HUES64 (cell line): ENCODE results near the gene CHST11.

Experiments used
- H3K27ac ChIP-seq: 2 replicates; pipeline ENCODE4 v1.7.0; 2013; ENCODE audit warnings: low read depth, low read length, inconsistent platforms
- H3K27me3 ChIP-seq: 2 replicates; pipeline ENCODE4 v1.6.1; 2013; ENCODE audit warnings: mild to moderate bottlenecking, low read length; ENCODE audit not compliant: insufficient read depth
- H3K36me3 ChIP-seq: 2 replicates; pipeline ENCODE4 v1.6.1; 2013; ENCODE audit warnings: mild to moderate bottlenecking, low read length; ENCODE audit not compliant: insufficient read depth
- H3K4me1 ChIP-seq: 2 replicates; pipeline ENCODE4 v1.6.1; 2013; ENCODE audit warnings: mild to moderate bottlenecking, low read length, moderate library complexity; ENCODE audit not compliant: insufficient read depth
- H3K4me3 ChIP-seq: 2 replicates; pipeline ENCODE4 v1.5.1; 2013; ENCODE audit warnings: mild to moderate bottlenecking, low read length, moderate library complexity
- H3K9ac ChIP-seq: 2 replicates; pipeline ENCODE4 v1.6.1; 2013; ENCODE audit warnings: mild to moderate bottlenecking, low read depth, low read length
- H3K9me3 ChIP-seq: 2 replicates; pipeline ENCODE4 v1.6.1; 2013; ENCODE audit warnings: low read depth, low read length; ENCODE audit not compliant: insufficient read depth
- WGBS: fragments of 150-250, 120-280 bp; methylation state at CpG from one replicate; pipeline ENCODE4 v1.1.7; 2013; ENCODE audit warnings: missing lambda C conversion rate; 5-methylcytosine and 5-hydroxymethylcytosine counted together

CHST11 gene

GRCh38 chr12:104676636-104677035 is 219.9 kb downstream of the CHST11 start:
- Histone ChIP-seq H3K36me3 (no peaks in the 10 kb centered on the region), H3K4me3 (no peak overlapping the region), H3K27ac (no peak overlapping the region), H3K4me1 (peaks cover 11% of the 10 kb centered on the region), H3K27me3 (no peaks in the 10 kb centered on the region), H3K9ac (no peak overlapping the region), H3K9me3 (no peaks in the 10 kb centered on the region)
- WGBS, result 85% methylated on average over 8 of the region's 8 CpGs

- Histone ChIP-seq H3K4me1 (peaks cover 6% of the 10 kb centered on the region), H3K9me3 (no peaks in the 10 kb centered on the region), H3K36me3 (no peaks in the 10 kb centered on the region), H3K9ac (no peak overlapping the region), H3K4me3 (no peak overlapping the region), H3K27ac (no peak overlapping the region), H3K27me3 (no peaks in the 10 kb centered on the region)
- WGBS, result 94% methylated on average over 5 of the region's 5 CpGs
Observed at GRCh38 chr12:104677441-104678089, 220.8 kb downstream of the CHST11 start.

- no peaks in the 10 kb centered on the region for H3K9me3 ChIP-seq
- no peak overlapping the region for H3K27ac ChIP-seq
- 81% methylated on average over 3 of the region's 3 CpGs for WGBS
- peaks cover 6% of the 10 kb centered on the region; the same call in 1 of the 2 replicates for H3K4me1 ChIP-seq
- no peak overlapping the region for H3K4me3 ChIP-seq
- no peaks in the 10 kb centered on the region for H3K36me3 ChIP-seq
- H3K27me3 ChIP-seq, result no peaks in the 10 kb centered on the region
- no peak overlapping the region for H3K9ac ChIP-seq
Observed at GRCh38 chr12:104680070-104680469, 223.3 kb downstream of the CHST11 start.

GRCh38 chr12:104680491-104680890 is 223.7 kb downstream of the CHST11 start:
- H3K27me3 ChIP-seq, result no peaks in the 10 kb centered on the region
- peaks cover 6% of the 10 kb centered on the region; the same call in 1 of the 2 replicates for H3K4me1 ChIP-seq
- no peak overlapping the region for H3K9ac ChIP-seq

GRCh38 chr12:104681012-104681690 is 224.4 kb downstream of the CHST11 start:
- 92% methylated on average over 1 of the region's 3 CpGs for WGBS
- H3K4me1 ChIP-seq, result peaks cover 6% of the 10 kb centered on the region; the same call in 1 of the 2 replicates
- no peak overlapping the region for H3K4me3 ChIP-seq
- H3K27me3 ChIP-seq, result no peaks in the 10 kb centered on the region
- no peak overlapping the region for H3K27ac ChIP-seq
- H3K36me3 ChIP-seq, result no peaks in the 10 kb centered on the region
- H3K9me3 ChIP-seq, result no peaks in the 10 kb centered on the region
- H3K9ac ChIP-seq, result no peak overlapping the region

More at GRCh38 chr12:104680491-104680890, 223.7 kb downstream of the CHST11 start:
- Histone ChIP-seq H3K4me3 (no peak overlapping the region), H3K9me3 (no peaks in the 10 kb centered on the region), H3K27ac (no peak overlapping the region), H3K36me3 (no peaks in the 10 kb centered on the region)
- WGBS, result 90% methylated on average over 5 of the region's 5 CpGs

- Histone ChIP-seq H3K36me3 (no peaks in the 10 kb centered on the region), H3K27me3 (no peaks in the 10 kb centered on the region), H3K4me1 (peaks cover 6% of the 10 kb centered on the region; the same call in 1 of the 2 replicates), H3K4me3 (no peak overlapping the region), H3K27ac (no peak overlapping the region), H3K9ac (no peak overlapping the region), H3K9me3 (no peaks in the 10 kb centered on the region)
- WGBS, result 91% methylated on average over 7 of the region's 7 CpGs
Observed at GRCh38 chr12:104682790-104683279, 226.1 kb downstream of the CHST11 start.

- WGBS, result 87% methylated on average over 5 of the region's 5 CpGs
- H3K27me3 ChIP-seq, result no peaks in the 10 kb centered on the region
- H3K36me3 ChIP-seq, result no peaks in the 10 kb centered on the region
- no peaks in the 10 kb centered on the region for H3K9me3 ChIP-seq
- peaks cover 6% of the 10 kb centered on the region; the same call in 1 of the 2 replicates for H3K4me1 ChIP-seq
- no peak overlapping the region for H3K27ac ChIP-seq
- H3K4me3 ChIP-seq, result no peak overlapping the region
- H3K9ac ChIP-seq, result no peak overlapping the region
Observed at GRCh38 chr12:104683831-104684503, 227.2 kb downstream of the CHST11 start.

- no peaks in the 10 kb centered on the region for H3K9me3 ChIP-seq
- H3K9ac ChIP-seq, result no peak overlapping the region
- no peak overlapping the region for H3K4me3 ChIP-seq
- H3K4me1 ChIP-seq, result peaks cover under 1% of the 10 kb centered on the region; the same call in 1 of the 2 replicates
- no peaks in the 10 kb centered on the region for H3K27me3 ChIP-seq
- no peaks in the 10 kb centered on the region for H3K36me3 ChIP-seq
- WGBS, result no CpG with 5 or more reads among the region's 1 CpG
- H3K27ac ChIP-seq, result no peak overlapping the region
Observed at GRCh38 chr12:104684884-104685283, 228.1 kb downstream of the CHST11 start.

- WGBS, result 98% methylated on average over 2 of the region's 2 CpGs
- Histone ChIP-seq H3K27me3 (no peaks in the 10 kb centered on the region), H3K9ac (no peak overlapping the region), H3K4me3 (no peak overlapping the region), H3K36me3 (no peaks in the 10 kb centered on the region), H3K4me1 (no peaks in the 10 kb centered on the region), H3K9me3 (no peaks in the 10 kb centered on the region), H3K27ac (no peak overlapping the region)
Observed at GRCh38 chr12:104685366-104685765, 228.6 kb downstream of the CHST11 start.

GRCh38 chr12:104686196-104686595 is 229.4 kb downstream of the CHST11 start:
- H3K4me3 ChIP-seq, result no peak overlapping the region
- no peak overlapping the region for H3K27ac ChIP-seq
- H3K9ac ChIP-seq, result no peak overlapping the region
- no peaks in the 10 kb centered on the region for H3K4me1 ChIP-seq
- 79% methylated on average over 3 of the region's 3 CpGs for WGBS
- H3K9me3 ChIP-seq, result no peaks in the 10 kb centered on the region
- H3K27me3 ChIP-seq, result no peaks in the 10 kb centered on the region
- H3K36me3 ChIP-seq, result no peaks in the 10 kb centered on the region
